GM12864 (cell line): Measurements from ENCODE around the gene ABCC12.
"Not testable (repeated sequence)": the region's sequence is repeated elsewhere in the genome, so short reads cannot be mapped to it uniquely, and the experiment has no call there.

ENCODE experiments used
- DNase-seq: peaks from one replicate; pipeline ENCODE4 v3.0.0-alpha.2; 2011; ENCODE audit warnings: low read depth
- H3K4me3 ChIP-seq: 2 replicates; pipeline ENCODE4 v1.5.1; 2011; ENCODE audit warnings: mild to moderate bottlenecking, low read depth, low read length, control low read depth
- TF ChIP-seq, protein P1 (sequence below): IDR thresholded peaks from 2 replicates; pipeline ENCODE4 v1.5.1; 2011; ENCODE audit warnings: low read depth, mild to moderate bottlenecking, moderate library complexity, low read length, control low read depth, inconsistent platforms; ENCODE audit errors: missing control alignments

The ABCC12 gene

DNA sequence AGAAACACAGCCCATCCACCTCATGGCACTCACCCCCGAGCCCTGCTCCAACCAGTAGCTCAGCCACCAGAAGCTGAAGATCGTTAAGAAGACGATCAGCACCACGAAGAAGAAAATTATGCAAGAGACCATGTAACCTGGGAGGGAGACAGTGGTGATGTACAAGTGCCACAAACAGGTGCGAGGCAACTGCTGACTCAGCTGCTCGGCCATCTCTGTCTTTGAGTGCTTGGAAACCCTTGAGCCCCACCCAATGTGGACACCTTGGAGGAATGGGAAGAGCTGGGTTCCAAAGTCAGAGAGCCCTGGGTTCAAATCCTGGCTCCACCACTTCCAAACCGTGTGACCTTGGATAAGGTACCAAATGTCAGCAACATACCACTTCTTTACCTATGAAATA lies 38.1 kb upstream of the ABCC12 start:
- H3K4me3 ChIP-seq: no peak overlapping the region
- no peak for DNase-seq
- TF ChIP-seq, protein P1, sequence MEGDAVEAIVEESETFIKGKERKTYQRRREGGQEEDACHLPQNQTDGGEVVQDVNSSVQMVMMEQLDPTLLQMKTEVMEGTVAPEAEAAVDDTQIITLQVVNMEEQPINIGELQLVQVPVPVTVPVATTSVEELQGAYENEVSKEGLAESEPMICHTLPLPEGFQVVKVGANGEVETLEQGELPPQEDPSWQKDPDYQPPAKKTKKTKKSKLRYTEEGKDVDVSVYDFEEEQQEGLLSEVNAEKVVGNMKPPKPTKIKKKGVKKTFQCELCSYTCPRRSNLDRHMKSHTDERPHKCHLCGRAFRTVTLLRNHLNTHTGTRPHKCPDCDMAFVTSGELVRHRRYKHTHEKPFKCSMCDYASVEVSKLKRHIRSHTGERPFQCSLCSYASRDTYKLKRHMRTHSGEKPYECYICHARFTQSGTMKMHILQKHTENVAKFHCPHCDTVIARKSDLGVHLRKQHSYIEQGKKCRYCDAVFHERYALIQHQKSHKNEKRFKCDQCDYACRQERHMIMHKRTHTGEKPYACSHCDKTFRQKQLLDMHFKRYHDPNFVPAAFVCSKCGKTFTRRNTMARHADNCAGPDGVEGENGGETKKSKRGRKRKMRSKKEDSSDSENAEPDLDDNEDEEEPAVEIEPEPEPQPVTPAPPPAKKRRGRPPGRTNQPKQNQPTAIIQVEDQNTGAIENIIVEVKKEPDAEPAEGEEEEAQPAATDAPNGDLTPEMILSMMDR: no peak

DNA sequence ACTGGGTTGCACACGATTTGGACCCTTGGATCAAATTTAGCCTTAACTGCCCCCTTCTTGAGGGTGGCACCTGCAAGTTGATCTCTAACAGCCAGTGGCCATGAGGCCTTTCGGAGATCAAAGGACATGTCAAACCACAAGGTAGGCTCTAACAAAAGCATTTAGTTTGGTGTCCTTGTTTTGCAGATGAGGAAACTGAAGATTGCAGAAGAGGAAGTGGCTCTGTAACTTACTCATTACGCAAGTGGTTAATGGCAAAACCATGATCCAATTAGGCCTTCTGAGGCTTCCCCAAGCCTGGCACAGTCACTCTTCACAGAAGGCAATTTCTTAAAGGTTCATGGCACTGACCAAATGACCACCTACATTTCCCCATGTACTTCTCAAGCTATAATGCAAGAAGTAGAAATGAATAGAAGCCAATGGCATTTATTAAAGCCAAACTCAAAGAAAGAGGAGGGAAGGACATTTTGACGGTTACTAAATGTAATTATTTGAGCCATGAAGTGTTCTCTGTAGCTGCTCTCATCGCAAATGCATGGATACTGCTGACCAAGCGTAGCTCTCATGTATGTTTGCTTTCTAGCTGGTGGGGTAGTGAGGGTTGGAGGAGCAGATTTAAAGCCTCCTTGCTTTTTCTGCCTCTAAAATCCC lies 32.8 kb upstream of the ABCC12 start:
- DNase-seq: peak; percentile 59
- H3K4me3 ChIP-seq: no peak overlapping the region
- TF ChIP-seq, protein P1: no peak

- DNase-seq: no peak
- TF ChIP-seq, protein P1: no peak
- H3K4me3 ChIP-seq: no peak overlapping the region
Measured at GRCh38 chr16:48187779-48188178, 32.0 kb upstream of the ABCC12 start.

DNA sequence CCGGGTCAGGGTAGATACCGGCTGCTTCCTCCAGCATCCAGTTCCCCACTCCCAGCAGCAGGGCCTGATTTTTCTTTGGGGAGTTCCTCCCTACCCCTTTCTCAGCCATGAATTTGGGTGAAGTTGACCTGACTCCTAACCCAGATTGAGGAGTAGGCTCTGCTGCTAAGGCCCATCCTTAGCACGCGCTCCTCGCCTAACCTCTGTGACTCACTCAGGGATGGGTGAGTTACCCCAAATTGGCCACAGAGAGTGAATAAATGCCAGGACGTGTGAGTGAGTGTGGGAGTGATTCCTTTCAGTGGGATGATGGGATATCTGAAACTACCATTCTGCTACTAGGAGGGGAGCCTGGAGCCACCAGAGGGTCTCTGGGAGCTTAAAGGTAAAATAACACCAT lies 28.9 kb upstream of the ABCC12 start:
- H3K4me3 ChIP-seq: no peak overlapping the region
- no peak for DNase-seq
- TF ChIP-seq, protein P1: no peak

DNA sequence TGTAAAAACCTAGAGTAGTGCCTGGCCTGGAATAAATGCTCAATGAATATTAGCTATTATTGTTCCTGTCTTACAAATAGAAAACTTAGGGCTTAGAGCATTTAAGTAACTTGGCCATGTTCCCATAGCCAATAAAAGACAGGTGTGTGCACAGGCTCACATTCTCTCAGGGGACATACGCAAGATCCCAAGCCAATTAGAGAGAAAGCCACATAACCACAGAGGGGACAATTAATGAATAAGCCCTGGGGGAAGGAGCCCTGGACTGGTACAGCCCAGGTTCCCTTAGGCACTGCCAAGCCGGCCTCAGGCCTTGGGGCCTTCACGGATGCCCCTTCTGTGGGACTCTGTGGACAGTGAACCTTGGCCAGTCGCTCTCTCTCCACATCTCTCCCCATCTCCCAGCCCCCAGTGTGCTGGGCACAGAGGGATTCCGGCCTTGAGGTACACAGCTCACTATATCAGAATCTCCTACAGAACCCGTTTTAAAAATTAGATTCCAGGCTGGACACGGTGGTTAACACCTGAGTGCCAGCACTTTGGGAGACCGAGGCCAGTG lies 27.3 kb upstream of the ABCC12 start:
- no peak overlapping the region for H3K4me3 ChIP-seq
- TF ChIP-seq, protein P1: no peak
- DNase-seq: no peak

GRCh38 chr16:48181746-48182520 lies 26.1 kb upstream of the ABCC12 start:
- H3K4me3 ChIP-seq, DNase-seq: not testable (repeated sequence)

DNA sequence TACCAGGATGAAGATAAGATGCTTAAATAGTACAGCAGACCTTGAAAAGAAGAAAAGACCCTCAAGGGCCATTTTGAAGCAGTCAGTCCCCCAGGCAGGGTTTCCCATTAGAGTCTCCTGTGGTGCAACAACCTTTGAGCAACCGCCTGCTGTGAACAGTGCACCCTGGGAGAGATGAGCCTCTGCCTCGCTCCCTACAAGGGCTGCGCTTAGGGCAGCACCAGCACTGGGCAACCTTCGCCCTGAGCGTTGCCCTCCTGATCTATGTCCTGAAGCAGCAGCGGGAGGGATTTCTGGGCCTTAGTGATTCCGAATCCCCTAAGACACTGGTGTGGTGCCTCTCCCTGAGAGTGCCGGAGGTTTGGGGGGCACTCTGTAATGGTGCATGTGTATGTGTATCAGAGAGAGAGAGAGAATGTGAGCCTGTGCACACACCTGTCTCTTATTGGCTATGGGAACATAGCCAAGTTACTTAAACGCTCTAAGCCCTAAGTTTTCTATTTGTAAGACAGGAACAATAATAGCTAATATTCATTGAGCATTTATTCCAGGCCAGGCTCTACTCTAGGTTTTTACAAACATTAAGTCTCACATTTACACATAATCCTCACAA lies 25.2 kb upstream of the ABCC12 start:
- DNase-seq: no peak
- TF ChIP-seq, protein P1: no peak
- no peak overlapping the region for H3K4me3 ChIP-seq
